GM21723 (cell line): ENCODE data around the gene FMNL2.
A peak's percentile ranks its signal among the peaks of the same experiment; 100 is the strongest.

Source experiments
- ATAC-seq: cut with Tn5 transposase; IDR thresholded peaks from one replicate; pipeline ENCODE4 v1.9.1; 2021; ENCODE audit warnings: mild to moderate bottlenecking, moderate library complexity; ENCODE audit not compliant: unreplicated experiment

FMNL2 gene

DNA sequence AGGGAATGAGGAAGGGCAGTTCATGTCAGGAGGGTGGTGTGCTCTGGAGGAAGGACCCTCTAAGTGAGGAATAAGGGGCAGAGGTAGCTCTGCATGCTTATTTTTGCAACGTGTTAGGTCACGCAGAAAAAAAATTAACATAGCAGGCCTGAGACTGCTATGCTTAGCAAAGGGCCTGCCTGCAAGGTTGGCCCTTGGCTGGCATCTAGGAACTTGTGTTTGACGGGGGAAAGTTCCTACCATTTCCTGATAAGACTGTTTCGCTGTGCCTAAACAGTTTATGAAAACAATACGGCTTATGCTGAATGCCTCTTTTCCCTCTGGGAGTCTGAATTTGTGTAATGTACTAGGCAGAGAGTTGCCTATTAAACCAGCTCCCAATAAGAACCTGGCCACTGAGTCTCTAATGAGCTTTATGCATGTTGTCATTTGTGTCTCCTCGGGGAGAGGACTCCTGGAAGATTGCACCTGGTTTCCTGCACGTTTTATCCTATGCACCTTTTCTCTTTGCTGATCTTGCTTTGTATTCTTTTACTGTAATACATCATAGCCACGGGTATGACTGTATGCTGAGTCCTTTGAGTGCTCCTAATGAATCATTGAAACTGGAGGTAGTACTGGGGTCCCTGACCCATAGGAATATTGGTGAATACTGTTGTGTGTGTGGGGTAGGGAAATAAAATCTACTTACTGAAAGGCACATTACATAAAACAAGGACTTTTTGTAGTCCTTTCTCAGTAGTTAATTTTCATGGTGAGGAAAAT lies 213.3 kb downstream of the FMNL2 start:
- ATAC-seq, result no peak

DNA sequence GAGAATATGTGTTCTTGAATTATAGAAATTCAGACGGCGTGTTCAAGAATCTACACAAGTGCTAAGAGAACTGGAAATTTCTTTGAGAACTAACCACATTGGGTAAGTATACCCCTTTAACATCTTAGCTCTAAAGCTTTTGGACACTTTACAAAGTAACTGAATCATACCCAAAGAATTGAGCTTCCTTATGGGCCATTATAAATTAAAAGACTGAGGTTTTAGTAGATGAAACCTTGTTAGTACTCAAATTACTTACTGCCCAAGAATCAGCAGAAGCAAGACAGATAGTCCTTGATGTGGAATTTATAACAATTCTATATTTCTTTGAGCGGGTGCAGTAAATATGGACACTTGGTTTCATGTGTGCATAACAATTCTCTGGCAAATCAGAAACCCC lies 214.0 kb downstream of the FMNL2 start:
- no peak for ATAC-seq

DNA sequence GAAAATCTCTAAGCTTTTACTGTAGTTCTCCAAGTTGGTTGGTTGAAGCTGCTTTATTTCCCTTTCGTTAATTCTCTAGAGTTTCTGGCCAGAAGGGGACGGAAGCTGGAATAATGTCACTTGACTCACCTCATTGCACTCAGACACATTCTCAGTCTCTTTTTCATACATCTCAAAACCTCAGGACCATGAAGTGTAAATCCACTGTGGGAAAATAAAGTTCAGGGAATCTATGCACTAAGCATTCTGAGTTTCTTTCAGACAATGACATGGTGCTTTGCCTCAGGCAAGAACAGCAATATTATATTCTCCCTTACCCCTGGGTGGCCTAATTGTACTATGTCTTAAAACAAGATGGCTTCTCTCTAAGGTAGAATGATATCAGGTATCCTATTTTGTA lies 214.4 kb downstream of the FMNL2 start:
- no peak for ATAC-seq

DNA sequence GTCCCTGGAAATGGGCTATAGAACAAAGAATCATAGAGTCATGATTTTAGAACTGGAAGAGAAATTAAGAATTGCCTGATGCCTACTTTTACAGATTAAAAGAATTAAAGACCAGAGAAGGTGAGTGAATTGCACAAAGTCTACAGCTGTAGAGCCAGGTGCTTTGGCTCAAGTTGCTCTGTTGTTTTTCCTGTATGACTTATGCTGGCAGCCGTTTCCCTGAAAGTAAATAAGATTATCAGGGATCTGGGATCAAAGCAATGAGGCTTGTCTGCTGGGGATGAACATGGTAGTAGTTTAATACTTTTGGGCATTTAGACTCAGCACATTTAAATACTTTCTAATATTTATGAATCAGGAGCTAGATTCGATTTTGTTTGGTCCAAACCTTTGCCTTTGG lies 215.4 kb downstream of the FMNL2 start:
- ATAC-seq, result no peak

DNA sequence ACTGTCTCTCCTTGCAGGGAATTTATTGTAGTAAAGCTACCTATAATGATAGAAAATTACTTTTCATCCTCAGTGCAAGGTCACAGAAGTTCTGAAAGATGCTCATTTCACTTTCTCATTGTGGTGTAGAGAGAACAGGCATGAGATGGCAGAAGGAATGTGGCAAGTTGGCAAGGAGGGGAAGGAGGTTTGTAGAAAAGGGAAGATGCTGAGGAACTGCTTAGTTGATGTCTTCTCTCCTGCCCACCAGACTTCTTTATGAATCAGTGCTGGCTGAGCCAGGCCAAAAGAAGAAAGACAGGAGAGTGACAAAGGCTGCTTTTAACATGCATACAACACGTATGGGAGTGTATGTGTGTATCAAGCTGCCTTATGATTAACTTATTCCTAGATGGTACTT lies 217.9 kb downstream of the FMNL2 start:
- no peak for ATAC-seq

DNA sequence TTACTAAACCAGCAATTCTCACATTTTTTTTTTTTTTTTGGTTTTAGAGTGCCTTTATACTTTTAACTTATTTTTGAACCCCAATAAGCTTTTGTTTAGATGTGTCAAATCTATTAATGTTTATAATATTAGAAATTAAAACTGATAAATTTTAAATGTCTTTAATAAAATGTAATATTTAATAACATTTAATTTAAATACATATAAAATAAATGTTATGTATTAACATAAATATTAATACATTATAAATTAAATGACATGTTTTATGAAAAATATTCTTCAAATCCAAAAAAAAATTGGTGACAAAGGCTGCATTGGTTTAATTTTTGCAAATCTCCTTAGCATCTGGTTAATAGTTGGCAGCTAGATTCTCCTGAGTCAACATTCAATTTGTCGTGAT lies 218.5 kb downstream of the FMNL2 start:
- no peak for ATAC-seq

GRCh38 chr2:152555048-152555447 lies 220.1 kb downstream of the FMNL2 start:
- no peak for ATAC-seq

DNA sequence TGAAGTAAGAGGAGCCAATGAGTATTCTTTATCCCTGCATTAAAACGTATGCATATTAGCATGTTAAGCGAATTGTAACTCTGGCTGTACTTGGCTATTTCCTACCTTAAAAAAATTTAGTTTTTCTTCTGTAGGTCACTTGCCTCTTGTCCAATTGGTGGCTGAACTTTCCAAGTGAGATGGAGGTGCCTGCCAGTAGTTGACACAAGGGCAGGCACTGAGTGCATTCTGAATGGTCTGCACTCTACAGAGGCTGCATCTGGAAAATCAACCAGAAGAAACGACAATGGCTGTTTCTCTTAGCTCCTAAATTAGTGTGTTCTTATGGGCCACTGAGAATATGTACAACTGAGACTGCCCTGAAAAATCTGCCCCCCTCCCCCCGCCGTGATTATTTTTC lies 221.5 kb downstream of the FMNL2 start:
- no peak for ATAC-seq

GRCh38 chr2:152557273-152557888 lies 222.4 kb downstream of the FMNL2 start:
- ATAC-seq, result no peak

DNA sequence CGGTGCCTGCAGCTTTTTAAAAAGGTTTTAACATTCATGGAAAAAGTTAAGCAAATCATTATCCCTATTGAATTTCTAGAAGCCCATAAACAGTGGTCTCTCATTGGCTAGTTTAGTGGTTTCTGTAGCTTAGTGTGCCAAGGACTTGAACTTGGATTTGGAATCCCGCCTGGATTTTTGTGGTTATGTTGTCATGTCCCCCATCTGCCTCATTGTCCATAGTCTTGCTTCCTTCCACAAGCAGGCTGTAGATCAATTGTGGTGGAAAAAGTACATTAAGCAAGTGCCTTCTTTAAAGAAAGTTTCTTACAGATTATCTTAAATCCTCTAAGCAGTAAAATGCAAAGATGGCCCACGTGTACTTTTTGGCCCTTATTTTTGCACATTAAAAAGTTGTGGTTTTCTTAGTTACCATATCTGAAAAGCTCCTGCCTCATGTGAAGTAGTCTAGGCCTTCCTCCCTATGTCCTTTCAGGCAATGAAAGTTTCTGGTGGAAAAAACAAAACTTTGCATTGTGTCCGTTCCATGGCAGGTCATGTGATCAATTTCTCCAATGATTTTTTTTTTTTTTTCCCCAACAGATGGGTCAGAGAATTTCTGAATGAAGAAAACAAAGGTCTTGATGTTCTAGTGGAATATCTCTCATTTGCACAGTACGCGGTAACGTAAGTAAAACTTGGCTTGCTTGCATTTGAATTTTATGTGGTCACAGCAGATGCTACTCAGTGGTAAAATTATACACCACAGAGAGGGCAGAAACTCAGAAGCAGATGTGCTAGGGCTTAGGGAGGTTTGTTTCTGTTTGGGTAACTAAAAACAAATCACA lies 223.4 kb downstream of the FMNL2 start:
- no peak for ATAC-seq

GRCh38 chr2:152559008-152559407 lies 224.0 kb downstream of the FMNL2 start:
- ATAC-seq, result no peak

GRCh38 chr2:152560166-152560565 lies 225.2 kb downstream of the FMNL2 start:
- ATAC-seq, result no peak

- ATAC-seq, result no peak
Measured at GRCh38 chr2:152560873-152561595, 226.1 kb downstream of the FMNL2 start.

DNA sequence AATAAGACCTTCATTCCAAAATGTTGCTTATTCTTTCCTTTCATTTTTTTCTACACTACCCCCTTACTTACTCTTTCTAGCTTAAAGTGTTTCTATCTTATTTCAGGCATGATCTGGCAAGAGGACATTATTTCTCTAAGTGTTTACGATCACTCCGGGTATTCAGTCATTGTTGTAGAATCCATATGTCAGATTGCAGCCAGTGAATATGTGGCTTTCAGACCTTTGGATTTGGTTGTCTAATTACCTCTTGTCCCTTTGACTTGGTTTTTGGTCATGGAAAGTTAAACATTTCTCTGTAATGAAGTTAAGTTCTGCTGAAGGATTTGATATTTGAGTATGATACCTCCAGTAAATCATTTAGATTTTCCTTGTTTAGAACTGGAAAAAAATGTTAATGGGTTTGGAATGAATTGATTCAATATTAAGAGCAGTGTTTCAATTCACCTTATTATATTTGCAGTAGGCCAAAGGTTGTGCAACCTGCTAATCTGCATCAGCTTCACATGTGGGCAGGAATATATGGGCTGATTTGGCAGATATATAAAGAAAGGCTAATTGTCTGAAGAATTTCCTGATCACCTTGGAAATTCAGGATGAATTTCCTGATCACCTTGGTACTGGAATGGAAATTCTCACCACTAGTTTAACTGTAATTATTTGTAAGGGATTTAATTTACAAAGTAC lies 227.4 kb downstream of the FMNL2 start:
- no peak for ATAC-seq

GRCh38 chr2:152563764-152564163 lies 228.8 kb downstream of the FMNL2 start:
- no peak for ATAC-seq

- peak; percentile 87 for ATAC-seq
Measured at GRCh38 chr2:152564754-152565551, 230.0 kb downstream of the FMNL2 start.

DNA sequence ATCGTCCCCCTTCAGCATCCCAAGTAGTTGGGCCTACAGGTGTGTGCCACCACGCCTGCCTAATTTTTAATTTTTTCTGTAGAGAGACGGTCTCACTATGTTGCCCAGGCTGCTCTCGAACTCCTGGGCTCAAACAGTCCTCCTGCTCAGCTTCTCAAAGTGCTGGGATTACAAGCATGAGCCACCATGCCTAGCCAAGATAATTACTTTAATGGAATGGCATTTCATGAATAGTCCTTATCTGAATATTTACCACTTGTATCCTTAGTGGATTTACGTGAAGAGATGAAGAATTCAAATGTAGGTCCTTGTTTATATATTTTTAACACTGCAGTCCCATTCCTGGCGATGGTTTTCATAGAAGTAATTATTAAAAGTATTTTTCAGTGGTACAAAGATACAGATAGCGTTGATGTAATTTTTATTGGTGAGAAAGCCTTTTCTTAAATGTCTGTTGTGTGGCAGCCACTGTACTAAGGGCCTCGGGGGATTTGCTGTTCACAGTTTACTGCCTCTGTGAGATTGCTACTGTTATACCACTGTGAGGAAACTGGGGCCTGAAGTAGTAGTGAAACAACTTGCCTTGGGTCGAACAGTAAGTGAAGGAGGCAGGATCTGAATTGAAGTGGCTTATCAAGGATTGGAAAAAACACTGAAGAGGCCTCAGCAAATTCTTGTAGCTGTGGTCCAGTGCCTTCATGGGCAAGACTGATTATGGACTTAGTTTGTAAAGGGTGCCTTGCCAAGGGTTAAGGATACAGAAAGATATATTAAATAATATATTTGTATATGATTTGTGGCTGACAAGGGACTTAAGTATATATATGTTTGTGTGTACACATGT lies 231.1 kb downstream of the FMNL2 start:
- peak; percentile 70 for ATAC-seq

- ATAC-seq, result peak; percentile 42
Measured at GRCh38 chr2:152566728-152567069, 231.7 kb downstream of the FMNL2 start.

- ATAC-seq, result no peak
Measured at GRCh38 chr2:152568531-152568930, 233.6 kb downstream of the FMNL2 start.
